Immature natural killer cell (primary cell): ENCODE data around the gene OR52L1. TPM values are rescaled to one million over a fixed set of nuclear protein-coding genes. Genes with fewer than 3 reads are reported as not detected.

ENCODE experiments used
- polyA plus RNA-seq, 3 donors: library from polyadenylated mRNA; unstranded; fragments of 300-500 nt; fragmentation: Illumina TruSeq; gene quantifications; one replicate each; pipeline ENCODE4 v1.2.3, GENCODE V29; 2021

The OR52L1 gene
- polyA plus RNA-seq, 3 donors from 2014 or later, result not detected

Other genes starting within 250 kb of the OR52L1 start
- not detected for gene OR52N4, start 232.7 kb downstream of the OR52L1 start, polyA plus RNA-seq
- gene OR52N5, start 203.6 kb downstream of the OR52L1 start, polyA plus RNA-seq, result not detected
- gene OR52N1, start 195.7 kb downstream of the OR52L1 start, polyA plus RNA-seq, result not detected
- not detected for gene OR52N2, start 178.1 kb downstream of the OR52L1 start, polyA plus RNA-seq
- not detected for gene OR52E6, start 145.1 kb downstream of the OR52L1 start, polyA plus RNA-seq
- not detected for gene OR52E8, start 129.3 kb downstream of the OR52L1 start, polyA plus RNA-seq
- gene OR52E4, start 106.4 kb downstream of the OR52L1 start, polyA plus RNA-seq, result not detected
- gene OR52E5, start 93.8 kb downstream of the OR52L1 start, polyA plus RNA-seq, result not detected
- gene OR56A3, start 44.7 kb downstream of the OR52L1 start, polyA plus RNA-seq, result not detected
- gene OR56A5, start 18.5 kb downstream of the OR52L1 start, polyA plus RNA-seq, result not detected
- not detected for gene OR56A4, start 20.0 kb upstream of the OR52L1 start, polyA plus RNA-seq
- gene OR56A1, start 43.8 kb upstream of the OR52L1 start, polyA plus RNA-seq, result not detected
- gene OR56B4, start 120.7 kb upstream of the OR52L1 start, polyA plus RNA-seq, result under 1 TPM in 1 of 3 donors, not detected in 2; 0.18 TPM
- gene OR52B2, start 183.3 kb upstream of the OR52L1 start, polyA plus RNA-seq, result not detected
- gene OR52W1, start 212.2 kb upstream of the OR52L1 start, polyA plus RNA-seq, result not detected
- gene C11orf42, start 218.6 kb upstream of the OR52L1 start, polyA plus RNA-seq, result not detected
- 10 to 100 TPM; 11.9 to 20.5 (median 15.1) TPM for gene FHIP1B, start 247.7 kb upstream of the OR52L1 start, polyA plus RNA-seq